ENCODE measurements around the gene SLC24A3.

Gene SLC24A3

DNA sequence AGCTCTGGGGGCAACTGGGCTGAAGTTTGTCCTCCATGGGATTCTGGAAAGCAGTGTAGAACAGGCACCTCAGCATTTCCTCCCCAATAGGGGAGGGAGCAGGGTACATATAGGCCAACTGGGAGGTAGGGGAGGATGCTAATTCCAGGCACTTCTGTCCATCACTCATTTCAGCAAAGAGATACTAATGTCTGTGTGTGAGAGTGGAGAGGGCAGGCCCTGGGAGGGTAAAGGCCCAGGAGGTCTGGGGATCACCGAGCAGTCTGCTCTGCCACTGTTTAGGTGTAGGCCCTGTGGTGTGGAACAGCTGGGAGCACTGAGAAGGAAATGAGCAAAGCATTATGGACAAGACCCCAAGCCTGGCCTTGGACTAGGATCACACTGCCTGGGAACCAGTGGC, 158.7 kb downstream of the SLC24A3 start:
- intact Hi-C loops (cut with micrococcal nuclease) = no loop called here
- no peaks in the 10 kb centered on the region for H3K4me1 Mint-ChIP-seq (ENCODE audit: low read depth)
- no peak overlapping the region for H3K27ac Mint-ChIP-seq
- no peaks in the 10 kb centered on the region for H3K9me3 Mint-ChIP-seq
- no peak overlapping the region for H3K4me3 Mint-ChIP-seq
- no peaks in the 10 kb centered on the region for H3K36me3 Mint-ChIP-seq (ENCODE audit: low read depth)
- peaks cover 3% of the 10 kb centered on the region for H3K27me3 Mint-ChIP-seq

DNA sequence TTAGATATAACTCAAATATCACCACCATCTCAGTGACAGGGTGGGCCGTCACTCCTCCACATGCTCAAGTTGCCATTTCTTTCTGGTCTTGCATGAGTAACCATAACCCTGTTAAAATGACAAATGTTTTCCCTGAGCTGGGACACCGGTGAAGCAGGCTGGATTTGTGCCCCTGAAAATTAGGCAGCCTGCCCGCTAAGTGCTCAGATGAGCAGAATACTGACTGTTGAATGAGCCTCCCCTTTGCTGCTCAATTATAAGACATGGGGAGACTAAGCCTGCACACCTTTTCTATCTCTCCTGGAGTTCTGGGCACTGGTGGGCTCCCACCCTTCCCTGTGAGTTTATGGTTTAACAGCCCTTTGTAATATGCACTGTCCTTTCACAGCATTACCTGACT, 161.8 kb downstream of the SLC24A3 start:
- H3K4me1 Mint-ChIP-seq (ENCODE audit: low read depth) = no peaks in the 10 kb centered on the region
- no peaks in the 10 kb centered on the region for H3K36me3 Mint-ChIP-seq (ENCODE audit: low read depth)
- no peaks in the 10 kb centered on the region for H3K9me3 Mint-ChIP-seq
- H3K27me3 Mint-ChIP-seq = peaks cover 3% of the 10 kb centered on the region
- no peak overlapping the region for H3K4me3 Mint-ChIP-seq
- intact Hi-C loops (cut with micrococcal nuclease) = no loop called here
- no peak overlapping the region for H3K27ac Mint-ChIP-seq

DNA sequence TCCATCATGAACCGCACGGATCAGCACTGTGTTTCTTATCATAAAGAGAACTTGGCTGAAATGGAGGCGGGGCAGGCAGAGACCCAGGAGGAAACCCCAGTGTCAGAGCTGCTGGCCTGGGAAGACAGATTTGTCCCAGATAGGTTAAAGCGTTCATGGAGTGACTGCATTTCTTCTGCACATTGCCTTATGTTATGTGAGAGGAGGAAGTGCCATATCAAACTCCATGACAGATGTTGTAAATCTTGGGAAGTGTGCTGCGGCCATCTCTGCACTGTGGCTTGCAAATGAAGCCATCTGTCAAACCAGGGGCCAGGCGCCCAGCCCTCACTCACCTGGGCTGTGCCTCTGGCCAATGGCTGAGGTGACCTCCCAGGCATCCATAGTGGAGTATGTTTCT, 163.0 kb downstream of the SLC24A3 start:
- Mint-ChIP-seq H3K27me3 (peaks cover 3% of the 10 kb centered on the region), H3K27ac (no peak overlapping the region), H3K9me3 (no peaks in the 10 kb centered on the region), H3K4me1 (ENCODE audit: low read depth) (no peaks in the 10 kb centered on the region), H3K4me3 (no peak overlapping the region), H3K36me3 (ENCODE audit: low read depth) (no peaks in the 10 kb centered on the region)
- intact Hi-C loops (cut with micrococcal nuclease) = no loop called here

DNA sequence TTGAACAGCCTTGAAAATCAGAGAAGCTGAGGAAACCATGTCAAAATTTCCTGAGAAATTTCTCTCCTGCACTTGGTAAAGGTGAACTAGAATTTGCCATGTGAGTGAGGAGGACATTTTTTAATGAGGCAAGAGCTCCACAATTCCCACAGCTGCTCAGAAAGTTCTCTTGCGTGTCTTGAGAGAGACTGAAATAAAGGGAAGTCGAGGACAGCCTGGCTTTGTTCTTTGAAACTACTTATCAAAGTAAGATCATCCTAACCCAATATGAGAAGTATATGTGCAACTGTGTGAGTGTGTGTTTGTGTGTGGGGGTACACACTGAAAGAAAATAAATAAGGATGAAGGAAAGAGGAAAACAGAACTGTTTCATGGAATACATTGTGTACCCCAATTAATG, 163.4 kb downstream of the SLC24A3 start:
- no peaks in the 10 kb centered on the region for H3K36me3 Mint-ChIP-seq (ENCODE audit: low read depth)
- no peaks in the 10 kb centered on the region for H3K4me1 Mint-ChIP-seq (ENCODE audit: low read depth)
- intact Hi-C loops (cut with micrococcal nuclease) = no loop called here
- H3K9me3 Mint-ChIP-seq = no peaks in the 10 kb centered on the region
- H3K27ac Mint-ChIP-seq = no peak overlapping the region
- no peak overlapping the region for H3K4me3 Mint-ChIP-seq
- peaks cover 3% of the 10 kb centered on the region for H3K27me3 Mint-ChIP-seq

DNA sequence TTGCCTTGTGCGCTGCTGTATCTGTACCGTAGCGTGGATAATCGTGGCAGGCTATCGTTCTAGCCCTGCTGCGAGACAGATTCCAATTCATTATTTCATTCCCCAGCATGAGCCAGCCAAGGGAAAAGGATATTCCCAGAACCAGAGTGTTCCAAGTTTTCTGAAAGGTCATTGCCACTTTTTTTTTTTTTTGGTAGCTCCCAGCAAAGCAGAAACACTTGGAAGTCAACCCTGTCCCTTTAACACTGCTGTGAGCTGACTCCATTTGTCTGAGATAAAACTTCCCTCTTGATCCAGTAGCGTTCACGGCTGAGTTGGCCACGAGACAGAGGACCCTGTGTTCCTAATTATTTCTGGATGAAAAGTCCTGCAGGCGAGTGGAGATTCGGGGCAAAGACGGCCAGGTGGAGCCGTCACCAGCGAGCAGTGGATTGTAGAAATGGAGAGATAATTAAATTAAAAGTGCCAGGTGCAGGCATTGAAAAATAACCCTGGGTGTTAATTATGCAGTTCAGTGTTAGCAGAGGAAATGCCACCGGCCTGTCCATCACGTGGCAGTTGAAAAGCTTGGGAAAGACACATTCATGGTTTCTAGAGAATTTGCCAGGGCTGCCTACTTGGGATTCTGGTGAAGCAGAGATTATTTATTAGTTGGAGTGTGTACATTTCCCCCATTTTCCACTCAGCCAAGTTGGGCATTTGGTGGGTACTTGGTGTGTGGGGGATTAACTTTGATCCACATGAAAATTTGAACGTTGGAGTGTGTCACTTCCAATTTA, 164.2 kb downstream of the SLC24A3 start:
- Mint-ChIP-seq H3K9me3 (no peaks in the 10 kb centered on the region), H3K27me3 (peaks cover 3% of the 10 kb centered on the region)

DNA sequence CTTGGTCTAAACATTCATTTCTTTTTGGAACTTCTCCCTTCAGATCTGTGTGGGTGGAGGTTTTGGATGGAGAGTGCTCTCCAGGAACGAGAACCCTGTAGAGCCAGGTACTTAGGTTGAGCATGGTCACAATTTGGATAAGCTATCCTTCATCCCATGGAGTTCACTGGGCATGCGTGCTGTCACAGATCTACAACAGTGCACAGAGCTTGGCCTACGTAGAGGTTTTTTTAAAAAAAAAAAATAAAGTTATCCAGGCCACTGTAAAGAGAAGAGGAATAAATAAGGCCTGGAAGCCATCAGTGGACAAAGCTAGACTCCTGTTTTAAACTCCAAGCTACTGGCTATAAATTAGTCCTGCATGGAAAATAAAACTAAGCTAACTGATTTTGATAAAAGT, 165.6 kb downstream of the SLC24A3 start:
- H3K4me1 Mint-ChIP-seq (ENCODE audit: low read depth) = no peaks in the 10 kb centered on the region
- no peaks in the 10 kb centered on the region for H3K9me3 Mint-ChIP-seq
- peaks cover 3% of the 10 kb centered on the region for H3K27me3 Mint-ChIP-seq
- H3K4me3 Mint-ChIP-seq = no peak overlapping the region
- H3K36me3 Mint-ChIP-seq (ENCODE audit: low read depth) = no peaks in the 10 kb centered on the region
- H3K27ac Mint-ChIP-seq = no peak overlapping the region
- intact Hi-C loops (cut with micrococcal nuclease) = no loop called here

More for the DNA sequence above, 164.2 kb downstream of the SLC24A3 start:
- H3K36me3 Mint-ChIP-seq (ENCODE audit: low read depth) = no peaks in the 10 kb centered on the region
- intact Hi-C loops (cut with micrococcal nuclease) = no loop called here
- H3K4me1 Mint-ChIP-seq (ENCODE audit: low read depth) = no peaks in the 10 kb centered on the region
- H3K27ac Mint-ChIP-seq = no peak overlapping the region
- no peak overlapping the region for H3K4me3 Mint-ChIP-seq

DNA sequence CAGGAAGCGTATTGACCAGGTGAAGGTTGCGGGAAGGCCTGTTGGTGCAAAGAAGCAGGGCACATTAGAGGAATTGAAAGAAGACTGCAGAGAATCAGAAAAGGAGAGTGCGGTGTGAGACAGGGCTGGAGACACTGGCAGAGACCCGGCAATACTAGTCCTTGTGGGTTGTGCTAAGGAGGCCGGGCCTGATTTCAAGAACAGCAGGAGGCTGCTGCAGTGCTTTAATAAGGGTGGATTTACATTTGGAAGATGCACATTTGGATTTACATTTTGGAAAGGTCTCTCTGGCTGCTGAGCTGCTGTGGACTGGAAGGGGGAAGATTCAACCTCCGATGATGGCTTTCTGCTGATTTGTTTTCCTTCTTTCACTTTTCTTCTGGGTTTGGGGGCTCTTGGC, 167.8 kb downstream of the SLC24A3 start:
- no peaks in the 10 kb centered on the region for H3K36me3 Mint-ChIP-seq (ENCODE audit: low read depth)
- no peak overlapping the region for H3K4me3 Mint-ChIP-seq
- intact Hi-C loops (cut with micrococcal nuclease) = no loop called here
- no peak overlapping the region for H3K27ac Mint-ChIP-seq
- no peaks in the 10 kb centered on the region for H3K4me1 Mint-ChIP-seq (ENCODE audit: low read depth)
- H3K27me3 Mint-ChIP-seq = peaks cover 3% of the 10 kb centered on the region
- H3K9me3 Mint-ChIP-seq = no peaks in the 10 kb centered on the region

DNA sequence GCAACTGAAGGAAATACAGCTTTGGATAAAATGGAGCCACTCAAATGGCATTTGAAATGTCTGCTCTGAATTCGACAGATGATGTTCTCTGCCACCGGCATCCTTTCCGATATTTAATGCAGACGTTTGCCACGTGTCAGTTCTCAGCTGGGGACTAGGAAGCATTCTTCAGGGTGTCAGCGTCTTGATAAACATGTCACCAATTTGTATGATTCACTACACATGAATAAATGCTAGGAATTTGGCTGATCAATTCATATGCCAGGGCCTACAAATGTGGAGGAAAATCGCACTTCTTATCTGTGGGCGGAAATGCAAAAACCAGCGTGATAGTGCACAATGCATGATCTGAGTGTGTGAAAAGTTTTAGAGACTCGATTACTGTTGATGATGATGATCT, 169.5 kb downstream of the SLC24A3 start:
- Mint-ChIP-seq H3K4me3 (no peak overlapping the region), H3K4me1 (ENCODE audit: low read depth) (no peaks in the 10 kb centered on the region), H3K27me3 (no peaks in the 10 kb centered on the region), H3K36me3 (ENCODE audit: low read depth) (no peaks in the 10 kb centered on the region), H3K9me3 (no peaks in the 10 kb centered on the region), H3K27ac (no peak overlapping the region)
- intact Hi-C loops (cut with micrococcal nuclease) = no loop called here

DNA sequence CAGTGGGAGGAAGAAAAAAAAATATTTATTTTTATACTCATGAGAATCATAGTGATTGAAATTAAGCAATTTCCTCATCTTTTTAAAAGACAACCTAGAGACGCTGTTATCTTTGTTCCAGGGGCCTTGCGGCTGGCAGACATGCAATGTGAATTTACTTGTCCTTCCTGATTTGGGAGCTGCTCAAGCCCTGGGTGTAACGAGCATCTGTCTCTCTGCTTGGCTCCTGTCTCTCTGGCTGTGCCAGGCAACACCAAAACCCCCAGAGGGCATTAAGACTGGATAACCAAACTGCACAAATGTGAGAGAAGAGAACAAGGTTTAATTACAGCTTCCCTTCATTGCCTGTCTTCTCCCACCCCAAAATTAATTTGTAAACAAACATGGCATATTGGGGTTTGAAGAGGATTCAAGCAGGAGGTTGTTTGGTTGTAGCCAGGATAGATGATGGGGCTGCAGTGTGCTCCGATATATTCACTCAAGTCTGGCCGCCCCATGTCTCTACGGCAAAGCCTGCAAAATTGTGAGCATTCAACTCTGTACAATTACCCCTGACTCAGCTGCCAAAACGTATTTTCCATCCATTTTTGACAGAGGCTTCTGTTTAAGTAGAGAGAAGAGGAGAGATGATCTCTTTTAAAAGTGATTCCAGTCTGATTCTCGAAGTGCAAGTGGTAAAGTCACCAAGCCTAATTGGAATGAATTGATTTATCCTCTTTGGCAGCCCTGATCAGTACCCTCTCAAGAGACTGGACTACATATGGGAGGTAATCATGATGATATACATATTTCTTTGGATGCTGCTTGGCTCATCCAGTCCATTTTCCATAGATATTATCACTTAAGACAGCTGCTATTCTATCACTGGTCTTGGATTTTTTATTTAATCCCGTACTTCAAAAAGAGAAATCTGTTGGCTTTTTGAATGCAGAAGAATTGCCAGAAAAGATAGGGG, 170.2 kb downstream of the SLC24A3 start:
- Mint-ChIP-seq H3K27me3 (no peaks in the 10 kb centered on the region), H3K9me3 (no peaks in the 10 kb centered on the region), H3K27ac (no peak overlapping the region), H3K4me1 (ENCODE audit: low read depth) (no peaks in the 10 kb centered on the region), H3K36me3 (ENCODE audit: low read depth) (no peaks in the 10 kb centered on the region), H3K4me3 (no peak overlapping the region)
- intact Hi-C loops (cut with micrococcal nuclease) = no loop called here

DNA sequence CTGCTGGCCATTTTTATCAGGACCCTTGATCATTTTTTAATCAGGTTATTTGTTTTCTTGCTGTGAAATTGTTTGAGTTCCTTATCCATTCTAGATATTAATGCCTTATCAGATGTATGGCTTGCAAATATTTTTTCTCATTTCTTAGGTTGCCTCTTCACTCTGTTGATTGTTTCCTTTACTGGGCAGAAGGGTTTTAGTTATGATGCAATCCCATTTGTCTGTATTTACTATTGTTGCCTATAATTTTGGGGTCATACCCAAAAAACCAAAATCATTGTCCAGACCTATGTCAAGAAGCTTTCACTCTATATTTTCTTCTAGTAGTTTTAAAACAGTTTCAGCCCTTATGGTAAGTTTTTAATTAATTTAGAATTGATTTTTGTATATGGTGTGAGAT, 172.5 kb downstream of the SLC24A3 start:
- no peaks in the 10 kb centered on the region for H3K4me1 Mint-ChIP-seq (ENCODE audit: low read depth)
- no peaks in the 10 kb centered on the region for H3K27me3 Mint-ChIP-seq
- peaks cover 16% of the 10 kb centered on the region for H3K9me3 Mint-ChIP-seq
- H3K36me3 Mint-ChIP-seq (ENCODE audit: low read depth) = no peaks in the 10 kb centered on the region
- H3K27ac Mint-ChIP-seq = no peak overlapping the region
- intact Hi-C loops (cut with micrococcal nuclease) = no loop called here
- no peak overlapping the region for H3K4me3 Mint-ChIP-seq

DNA sequence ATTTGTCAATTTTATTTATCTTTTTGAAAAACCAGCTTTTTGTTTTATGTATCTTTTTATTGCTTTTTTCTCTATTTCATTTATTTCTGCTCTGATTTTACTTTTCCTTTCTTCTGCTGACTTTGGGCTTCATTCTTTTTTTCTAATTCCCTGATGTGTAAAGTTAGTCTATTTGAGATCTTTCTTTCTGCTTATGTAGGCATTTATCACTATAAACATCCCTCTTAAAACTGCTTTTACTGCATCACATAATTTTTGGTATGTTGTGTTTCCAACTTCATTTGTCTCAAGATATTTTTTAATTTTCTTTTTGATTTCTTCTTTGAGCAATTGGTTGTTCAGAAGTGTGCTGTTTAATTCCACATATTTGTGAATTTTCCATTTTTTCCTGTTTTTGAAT, 174.8 kb downstream of the SLC24A3 start:
- Mint-ChIP-seq H3K27ac (no peak overlapping the region), H3K36me3 (ENCODE audit: low read depth) (no peaks in the 10 kb centered on the region), H3K27me3 (no peaks in the 10 kb centered on the region), H3K4me3 (no peak overlapping the region), H3K9me3 (peaks cover 22% of the 10 kb centered on the region), H3K4me1 (ENCODE audit: low read depth) (no peaks in the 10 kb centered on the region)
- intact Hi-C loops (cut with micrococcal nuclease) = no loop called here

DNA sequence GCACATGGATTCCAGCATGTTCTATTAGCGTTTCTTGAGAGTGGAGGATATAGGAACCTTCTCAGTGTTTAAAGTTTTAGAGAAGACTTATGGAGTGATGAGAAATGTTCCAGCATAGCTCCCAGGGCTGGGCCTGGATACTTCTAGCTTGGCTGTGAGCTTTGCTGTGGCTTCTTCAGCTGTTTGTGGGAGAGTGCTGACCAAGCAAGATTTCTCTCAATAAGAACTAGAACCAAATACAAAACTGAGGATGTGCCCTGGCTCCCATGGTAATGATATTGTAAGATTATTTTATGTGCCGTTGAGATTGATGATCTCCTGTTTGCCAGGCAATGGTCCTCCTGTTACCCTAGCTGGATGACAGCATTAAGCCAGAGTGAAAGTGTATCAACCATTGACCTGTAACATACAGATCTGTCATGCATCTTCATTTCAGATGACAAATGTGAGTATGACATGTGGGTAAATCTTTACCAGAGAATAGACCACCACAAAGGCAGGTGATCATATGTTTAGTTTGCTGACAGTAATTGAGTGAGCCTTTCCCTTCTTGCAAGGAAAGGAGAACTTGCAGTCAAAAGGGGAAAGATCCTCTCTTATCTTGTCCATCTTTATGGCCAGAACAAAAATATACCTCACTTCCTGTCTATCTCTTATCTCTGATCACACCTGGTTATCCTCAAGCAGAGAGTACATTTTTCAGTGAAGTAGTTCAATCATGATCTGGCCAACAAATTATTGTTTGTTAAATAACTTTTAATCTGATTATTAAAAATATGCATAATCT, 180.1 kb downstream of the SLC24A3 start:
- intact Hi-C loops (cut with micrococcal nuclease) = no loop called here
- no peak overlapping the region for H3K27ac Mint-ChIP-seq
- H3K4me1 Mint-ChIP-seq (ENCODE audit: low read depth) = no peaks in the 10 kb centered on the region
- H3K4me3 Mint-ChIP-seq = no peak overlapping the region
- H3K9me3 Mint-ChIP-seq = peaks cover 30% of the 10 kb centered on the region
- no peaks in the 10 kb centered on the region for H3K27me3 Mint-ChIP-seq
- no peaks in the 10 kb centered on the region for H3K36me3 Mint-ChIP-seq (ENCODE audit: low read depth)

DNA sequence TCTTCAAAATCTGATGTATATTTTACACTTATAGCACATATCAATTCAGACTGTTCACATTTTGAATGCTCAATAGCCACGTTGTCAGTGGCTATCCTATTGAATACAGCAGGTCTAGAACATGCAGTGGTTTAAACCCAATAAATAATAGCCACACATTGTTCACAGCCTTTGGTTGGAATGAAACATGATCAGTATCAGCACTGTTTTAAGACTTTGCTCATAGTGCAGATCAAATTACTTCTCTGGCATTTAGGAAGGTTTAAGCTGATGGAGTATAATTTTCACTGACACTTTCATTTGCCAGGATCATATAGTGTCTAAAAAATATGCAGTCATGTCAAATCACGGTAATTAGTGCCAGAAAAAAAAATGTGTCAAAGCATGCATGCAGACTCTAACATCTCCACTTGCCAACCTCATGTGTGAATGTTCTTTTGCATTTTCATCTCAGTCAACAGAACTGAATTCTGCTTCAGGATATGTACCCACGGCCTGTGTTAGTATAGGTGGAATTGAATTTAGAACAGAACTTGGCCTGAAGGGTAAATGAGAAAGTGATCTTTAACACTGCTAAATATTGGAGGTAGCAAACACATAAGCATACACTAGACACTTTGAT, 184.1 kb downstream of the SLC24A3 start:
- Mint-ChIP-seq H3K4me3 (no peak overlapping the region), H3K9me3 (peaks cover 39% of the 10 kb centered on the region), H3K27ac (no peak overlapping the region), H3K27me3 (no peaks in the 10 kb centered on the region), H3K4me1 (ENCODE audit: low read depth) (no peaks in the 10 kb centered on the region), H3K36me3 (ENCODE audit: low read depth) (no peaks in the 10 kb centered on the region)
- intact Hi-C loops (cut with micrococcal nuclease) = no loop called here

Data from dendritic cell treated with granulocyte-macrophage colony-stimulating factor and Interleukin-4, amounts not matched to agents 40 ng/mL and 50 ng/mL, for 4 days (primary cell).